H9 (cell line): ENCODE results near the gene C1orf198. TPM values are rescaled to one million over a fixed set of nuclear protein-coding genes. Genes with fewer than 3 reads are reported as not detected.

Source experiments
- DNase-seq: peaks from one replicate; pipeline ENCODE4 v3.0.0-alpha.2; 2017
- H2AFZ ChIP-seq: one replicate; pipeline ENCODE4 v1.6.1; 2013; ENCODE audit warnings: mild to moderate bottlenecking, low read length, control low read depth, moderate library complexity
- H2AK5ac ChIP-seq: 2 replicates; pipeline ENCODE4 v1.6.1; 2013; ENCODE audit warnings: low read length, control low read depth, mixed read lengths; ENCODE audit not compliant: insufficient read length
- H2BK120ac ChIP-seq: one replicate; pipeline ENCODE4 v1.6.1; 2013; ENCODE audit warnings: low read depth, mild to moderate bottlenecking, low read length, control low read depth, inconsistent platforms; ENCODE audit not compliant: poor library complexity, severe bottlenecking
- H2BK12ac ChIP-seq: 2 replicates; pipeline ENCODE4 v1.6.1; 2013; ENCODE audit warnings: low read length, control low read depth, mixed read lengths, low read depth; ENCODE audit not compliant: insufficient read length
- H2BK15ac ChIP-seq: 2 replicates; pipeline ENCODE4 v1.6.1; 2013; ENCODE audit warnings: low read depth, low read length, control low read depth
- H2BK20ac ChIP-seq: one replicate; pipeline ENCODE4 v1.6.1; 2013; ENCODE audit warnings: low read depth, mild to moderate bottlenecking, low read length, control low read depth, inconsistent platforms; ENCODE audit not compliant: poor library complexity, severe bottlenecking
- H2BK5ac ChIP-seq: 2 replicates; pipeline ENCODE4 v1.6.1; 2013; ENCODE audit warnings: low read length, control low read depth, mixed read lengths; ENCODE audit not compliant: insufficient read length
- H3K14ac ChIP-seq: 2 replicates; pipeline ENCODE4 v1.6.1; 2013; ENCODE audit warnings: low read length, control low read depth; ENCODE audit not compliant: insufficient read depth
- H3K18ac ChIP-seq: 2 replicates; pipeline ENCODE4 v1.6.1; 2013; ENCODE audit warnings: low read depth, mild to moderate bottlenecking, mixed read lengths, low read length, control low read depth; ENCODE audit not compliant: insufficient read length
- H3K23ac ChIP-seq: 2 replicates; pipeline ENCODE4 v1.6.1; 2013; ENCODE audit warnings: low read length, control low read depth, mixed read lengths, low read depth; ENCODE audit not compliant: insufficient read length
- H3K23me2 ChIP-seq: 2 replicates; pipeline ENCODE4 v1.6.1; 2013; ENCODE audit warnings: low read depth, mild to moderate bottlenecking, mixed read lengths, low read length, control low read depth; ENCODE audit not compliant: insufficient read length, poor library complexity, severe bottlenecking
- H3K27ac ChIP-seq: 2 replicates; pipeline ENCODE4 v1.5.1; 2013; ENCODE audit warnings: low read length, control low read depth, mixed read lengths, low read depth; ENCODE audit not compliant: insufficient read length
- H3K27me3 ChIP-seq: 2 replicates; pipeline ENCODE4 v1.6.1; 2013; ENCODE audit warnings: low read length, control low read depth, inconsistent platforms; ENCODE audit not compliant: insufficient read depth
- H3K4ac ChIP-seq: 2 replicates; pipeline ENCODE4 v1.6.1; 2013; ENCODE audit warnings: low read depth, mild to moderate bottlenecking, control low read depth, inconsistent platforms, low read length, moderate library complexity
- H3K4me1 ChIP-seq: 2 replicates; pipeline ENCODE4 v1.6.1; 2013; ENCODE audit warnings: low read length, control low read depth, inconsistent platforms; ENCODE audit not compliant: insufficient read depth
- H3K4me2 ChIP-seq: 2 replicates; pipeline ENCODE4 v1.6.1; 2013; ENCODE audit warnings: low read length, control low read depth, mixed read lengths; ENCODE audit not compliant: insufficient read length, insufficient read depth
- H3K56ac ChIP-seq: 2 replicates; pipeline ENCODE4 v1.6.1; 2013; ENCODE audit warnings: low read depth, mild to moderate bottlenecking, mixed read lengths, low read length, control low read depth; ENCODE audit not compliant: insufficient read length
- H3K79me1 ChIP-seq: 2 replicates; pipeline ENCODE4 v1.6.1; 2013; ENCODE audit warnings: low read depth, mild to moderate bottlenecking, moderate library complexity, low read length, control low read depth, inconsistent platforms; ENCODE audit not compliant: insufficient read depth, poor library complexity, severe bottlenecking
- H3K79me2 ChIP-seq: 2 replicates; pipeline ENCODE4 v1.6.1; 2013; ENCODE audit warnings: low read length, control low read depth, inconsistent platforms; ENCODE audit not compliant: insufficient read depth
- H3K9ac ChIP-seq: 2 replicates; pipeline ENCODE4 v1.6.1; 2013; ENCODE audit warnings: low read length, control low read depth, mixed read lengths; ENCODE audit not compliant: insufficient read length; ENCODE audit errors: extremely low read depth
- H3K9me3 ChIP-seq: one replicate; pipeline ENCODE4 v1.6.1; 2013; ENCODE audit warnings: low read depth, low read length, inconsistent platforms; ENCODE audit not compliant: control insufficient read depth
- H3T11ph ChIP-seq: one replicate; pipeline ENCODE4 v1.6.1; 2013; ENCODE audit warnings: mild to moderate bottlenecking, low read length, control low read depth, inconsistent platforms
- H4K20me1 ChIP-seq: one replicate; pipeline ENCODE4 v1.6.1; 2013; ENCODE audit not compliant: control insufficient read depth, insufficient read length, insufficient read depth
- H4K5ac ChIP-seq: 2 replicates; pipeline ENCODE4 v1.6.1; 2013; ENCODE audit warnings: low read depth, mild to moderate bottlenecking, mixed read lengths, low read length, control low read depth; ENCODE audit not compliant: insufficient read length
- H4K8ac ChIP-seq: replicated peaks from 2 replicates; pipeline ENCODE4 v1.6.1; 2013; ENCODE audit warnings: low read length, control low read depth, mixed read lengths, low read depth; ENCODE audit not compliant: insufficient read length
- H4K91ac ChIP-seq: 2 replicates; pipeline ENCODE4 v1.6.1; 2013; ENCODE audit warnings: low read depth, mild to moderate bottlenecking, moderate library complexity, mixed read lengths, low read length, control low read depth; ENCODE audit not compliant: insufficient read length
- H3K27ac Mint-ChIP-seq, 3 experiments: 2 replicates in 2 of 3; 3 replicates in 1 of 3; pipeline ENCODE4 v1.8.0; 2020 to 2021; ENCODE audit warnings: mixed read lengths in 3 of 3, mild to moderate bottlenecking in 1 of 3, moderate library complexity in 1 of 3
- H3K27me3 Mint-ChIP-seq: 2 replicates; pipeline ENCODE4 v1.8.0; 2021; ENCODE audit warnings: low read depth, mild to moderate bottlenecking, moderate library complexity, mixed read lengths
- H3K36me3 Mint-ChIP-seq, 3 experiments: 2 replicates in 2 of 3; 3 replicates in 1 of 3; pipeline ENCODE4 v1.8.0; 2020 to 2021; ENCODE audit warnings: low read depth in 3 of 3, mixed read lengths in 3 of 3; ENCODE audit not compliant: insufficient read depth in 1 of 3
- H3K4me1 Mint-ChIP-seq, 2 experiments: 2 replicates each; pipeline ENCODE4 v1.8.0; 2020; ENCODE audit warnings: mixed read lengths in 2 of 2
- H3K4me3 Mint-ChIP-seq, 2 experiments: 2 replicates in 1 of 2; 3 replicates in 1 of 2; pipeline ENCODE4 v1.8.0; 2020 to 2021; ENCODE audit warnings: mild to moderate bottlenecking in 2 of 2, mixed read lengths in 2 of 2, moderate library complexity in 1 of 2
- H3K9me3 Mint-ChIP-seq, 2 experiments: 2 replicates in 1 of 2; 3 replicates in 1 of 2; pipeline ENCODE4 v1.8.0; 2020; ENCODE audit warnings: mild to moderate bottlenecking in 2 of 2, mixed read lengths in 2 of 2, moderate library complexity in 1 of 2
- WGBS: extraction: QIAGEN DNeasy Blood & Tissue Kit; methylation state at CpG from one replicate; pipeline ENCODE4 v1.1.7; 2013; ENCODE audit warnings: missing lambda C conversion rate, low lambda C conversion rate, mixed read lengths; ENCODE audit not compliant: insufficient read length; ENCODE audit errors: extremely low coverage; 5-methylcytosine and 5-hydroxymethylcytosine counted together
- total RNA-seq: library from RNA; stranded (reverse); gene quantifications from 2 replicates; pipeline ENCODE4 v1.2.1, GENCODE V29; 2021
- TF ChIP-seq, protein P1 (sequence below): fragments of 200-600 bp; sonication (generic); conservative IDR thresholded peaks from 3 replicates; pipeline ENCODE4 v1.8.0; 2021; ENCODE audit warnings: antibody characterized with exemption, mild to moderate bottlenecking

The C1orf198 gene
- total RNA-seq, 1 experiment from 2014 or later: 28.9 TPM

DNA sequence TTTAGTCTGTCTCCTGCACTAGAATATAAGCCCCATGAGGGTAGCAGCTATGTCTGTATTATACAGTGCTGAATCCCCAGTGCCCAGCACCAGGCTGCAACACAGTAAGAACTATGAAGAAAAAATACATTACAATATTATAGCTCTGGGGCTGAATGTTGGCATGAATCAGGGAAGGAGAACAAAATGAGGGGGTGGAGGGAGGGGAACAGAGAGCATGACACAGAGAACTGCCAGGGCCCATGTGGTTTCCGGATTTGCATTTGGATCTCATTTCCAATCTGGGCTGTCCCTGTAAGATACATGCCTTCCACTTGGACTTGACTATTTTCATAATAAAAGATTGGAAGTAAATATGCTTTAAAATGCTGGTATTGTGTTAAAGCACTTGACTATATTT is 35.8 kb downstream of the C1orf198 start:
- Histone ChIP-seq H3K4me2 (no peak overlapping the region), H3K4me1 (no peaks in the 10 kb centered on the region), H4K8ac (no peak overlapping the region), H3K56ac (no peak overlapping the region), H3K14ac (no peak overlapping the region), H4K20me1 (no peaks in the 10 kb centered on the region), H3K23ac (no peak overlapping the region), H2BK5ac (no peak overlapping the region), H3K79me2 (no peaks in the 10 kb centered on the region), H4K5ac (no peak overlapping the region), H3K18ac (no peak overlapping the region), H2BK20ac (no peak overlapping the region), H2AK5ac (no peak overlapping the region), H3K4ac (no peak overlapping the region), H3K23me2 (no peaks in the 10 kb centered on the region), H3T11ph (no peak overlapping the region), H2BK12ac (no peak overlapping the region), H2AFZ (no peak overlapping the region), H3K79me1 (no peaks in the 10 kb centered on the region), H3K27me3 (no peaks in the 10 kb centered on the region), H3K9me3 (no peaks in the 10 kb centered on the region), H3K9ac (no peak overlapping the region), H2BK120ac (no peak overlapping the region), H4K91ac (no peak overlapping the region), H3K27ac (no peak overlapping the region), H2BK15ac (no peak overlapping the region)
- Mint-ChIP-seq H3K9me3 (no peaks in the 10 kb centered on the region; a peak in 1 of 5 replicates), H3K27ac (no peak overlapping the region), H3K4me1 (no peaks in the 10 kb centered on the region), H3K36me3 (peaks cover 0 to 2% (median 0%) of the 10 kb centered on the region in 3 experiments; a peak in 1 of 7 replicates), H3K4me3 (no peak overlapping the region), H3K27me3 (peaks cover 9% of the 10 kb centered on the region)
- TF ChIP-seq, protein P1, sequence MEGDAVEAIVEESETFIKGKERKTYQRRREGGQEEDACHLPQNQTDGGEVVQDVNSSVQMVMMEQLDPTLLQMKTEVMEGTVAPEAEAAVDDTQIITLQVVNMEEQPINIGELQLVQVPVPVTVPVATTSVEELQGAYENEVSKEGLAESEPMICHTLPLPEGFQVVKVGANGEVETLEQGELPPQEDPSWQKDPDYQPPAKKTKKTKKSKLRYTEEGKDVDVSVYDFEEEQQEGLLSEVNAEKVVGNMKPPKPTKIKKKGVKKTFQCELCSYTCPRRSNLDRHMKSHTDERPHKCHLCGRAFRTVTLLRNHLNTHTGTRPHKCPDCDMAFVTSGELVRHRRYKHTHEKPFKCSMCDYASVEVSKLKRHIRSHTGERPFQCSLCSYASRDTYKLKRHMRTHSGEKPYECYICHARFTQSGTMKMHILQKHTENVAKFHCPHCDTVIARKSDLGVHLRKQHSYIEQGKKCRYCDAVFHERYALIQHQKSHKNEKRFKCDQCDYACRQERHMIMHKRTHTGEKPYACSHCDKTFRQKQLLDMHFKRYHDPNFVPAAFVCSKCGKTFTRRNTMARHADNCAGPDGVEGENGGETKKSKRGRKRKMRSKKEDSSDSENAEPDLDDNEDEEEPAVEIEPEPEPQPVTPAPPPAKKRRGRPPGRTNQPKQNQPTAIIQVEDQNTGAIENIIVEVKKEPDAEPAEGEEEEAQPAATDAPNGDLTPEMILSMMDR: no peak
- DNase-seq: no peak
- WGBS: no CpG with 5 or more reads among the region's 1 CpG
